ENCODE results near the gene AGAP2.
"Not testable (repeated sequence)": the region's sequence is repeated elsewhere in the genome, so short reads cannot be mapped to it uniquely, and the experiment has no call there.

The AGAP2 gene

DNA sequence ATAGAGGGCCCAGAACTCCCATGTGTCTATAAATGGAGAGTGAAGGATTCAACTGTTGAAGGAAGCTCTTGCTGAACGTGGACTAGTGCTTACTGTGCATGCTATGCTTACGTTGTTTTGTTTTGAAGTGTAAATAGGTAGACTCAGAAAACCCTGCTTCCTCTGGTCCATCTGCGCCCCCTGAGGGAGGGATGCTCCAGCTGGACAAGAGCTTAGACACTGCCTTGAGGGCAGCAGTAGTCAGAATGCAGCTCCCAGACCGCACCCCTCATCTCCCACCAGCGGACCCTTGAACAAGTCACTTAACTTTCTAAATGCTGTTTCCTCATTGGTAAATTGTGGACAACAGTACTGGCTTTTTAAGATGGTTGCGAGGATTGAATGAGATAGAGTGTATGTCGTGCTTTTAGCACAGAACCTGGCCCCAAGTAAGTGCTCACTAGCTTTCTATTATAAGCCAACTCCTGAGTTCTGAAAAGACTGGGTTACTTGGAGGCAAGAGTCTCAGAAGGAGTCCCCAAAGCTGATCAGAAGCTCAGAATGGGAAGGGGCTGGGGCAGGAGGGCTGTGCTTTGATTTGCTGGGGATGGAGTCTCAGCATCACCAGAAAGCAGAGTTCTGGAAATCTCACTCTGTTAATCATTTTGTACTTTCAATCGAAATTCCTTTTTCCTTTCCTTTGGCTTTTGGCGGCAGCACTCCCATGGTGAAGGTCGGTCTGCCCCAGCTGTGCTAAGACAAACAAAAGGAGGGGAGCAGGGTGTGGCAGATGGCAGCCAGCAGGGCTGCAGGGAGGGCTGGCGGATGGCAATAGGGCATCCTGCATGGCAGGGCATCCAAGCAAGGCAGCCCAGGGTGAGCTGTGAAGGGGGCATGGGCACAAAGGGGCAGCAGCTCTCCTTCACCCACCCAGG, 15.6 kb downstream of the AGAP2 start:
- DNase-seq (ENCODE audit: low read depth in 2 of 2): no peak

DNA sequence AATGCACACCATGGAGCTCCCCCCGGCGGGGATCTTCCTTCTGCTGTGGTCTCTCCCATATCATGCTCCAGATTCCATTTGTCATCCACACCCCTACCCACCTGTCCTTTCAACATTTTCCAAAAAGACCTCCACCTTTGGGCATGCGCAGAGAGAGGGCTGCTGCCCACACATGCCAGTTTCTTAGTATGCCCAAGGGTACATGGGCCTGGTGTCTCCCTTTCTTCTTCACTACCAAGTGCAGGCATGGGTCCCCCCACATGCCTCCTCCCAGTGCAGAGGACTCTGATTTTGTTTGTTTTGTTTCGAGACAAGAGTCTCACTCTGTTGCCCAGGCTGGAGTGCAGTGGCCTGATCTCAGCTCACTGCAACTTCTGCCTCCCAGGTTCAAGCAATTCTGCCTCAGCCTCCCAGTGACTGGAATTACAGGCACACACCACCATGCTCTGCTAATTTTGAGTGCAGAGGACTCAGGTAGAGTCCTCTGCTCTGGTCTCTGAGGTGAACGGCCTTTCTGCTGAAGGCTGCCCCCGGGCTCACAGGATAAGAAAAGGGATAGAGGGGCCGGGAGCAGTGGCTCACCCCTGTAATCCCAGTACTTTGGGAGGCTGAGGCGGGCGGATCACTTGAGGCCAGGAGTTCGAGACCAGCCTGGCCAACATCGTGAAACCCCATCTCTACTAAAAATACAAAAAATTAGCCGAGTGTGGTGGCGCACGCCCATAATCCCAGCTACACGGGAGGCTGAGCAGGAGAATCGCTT, 16.5 kb downstream of the AGAP2 start:
- DNase-seq (ENCODE audit: low read depth in 2 of 2): not testable (repeated sequence)

DNA sequence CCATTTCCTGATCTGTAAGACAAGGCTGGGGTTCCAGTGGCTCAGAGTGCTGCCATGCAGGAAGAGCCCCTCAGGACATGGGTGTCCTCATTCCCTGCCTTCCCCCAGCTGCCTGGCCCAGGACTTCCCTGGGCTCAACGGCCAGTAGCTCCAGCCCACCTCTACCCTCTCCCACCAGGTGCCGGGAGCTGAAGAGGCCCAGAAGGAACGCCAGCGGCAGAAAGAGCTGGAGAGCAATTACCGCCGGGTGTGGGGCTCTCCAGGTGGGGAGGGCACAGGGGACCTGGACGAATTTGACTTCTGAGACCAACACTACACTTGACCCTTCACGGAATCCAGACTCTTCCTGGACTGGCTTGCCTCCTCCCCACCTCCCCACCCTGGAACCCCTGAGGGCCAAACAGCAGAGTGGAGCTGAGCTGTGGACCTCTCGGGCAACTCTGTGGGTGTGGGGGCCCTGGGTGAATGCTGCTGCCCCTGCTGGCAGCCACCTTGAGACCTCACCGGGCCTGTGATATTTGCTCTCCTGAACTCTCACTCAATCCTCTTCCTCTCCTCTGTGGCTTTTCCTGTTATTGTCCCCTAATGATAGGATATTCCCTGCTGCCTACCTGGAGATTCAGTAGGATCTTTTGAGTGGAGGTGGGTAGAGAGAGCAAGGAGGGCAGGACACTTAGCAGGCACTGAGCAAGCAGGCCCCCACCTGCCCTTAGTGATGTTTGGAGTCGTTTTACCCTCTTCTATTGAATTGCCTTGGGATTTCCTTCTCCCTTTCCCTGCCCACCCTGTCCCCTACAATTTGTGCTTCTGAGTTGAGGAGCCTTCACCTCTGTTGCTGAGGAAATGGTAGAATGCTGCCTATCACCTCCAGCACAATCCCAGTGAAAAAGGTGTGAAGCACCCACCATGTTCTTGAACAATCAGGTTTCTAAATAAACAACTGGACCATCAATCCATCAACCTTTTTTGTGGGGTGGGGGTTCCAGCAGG, 17.6 kb downstream of the AGAP2 start:
- no peak for DNase-seq (ENCODE audit: low read depth in 2 of 2)

DNA sequence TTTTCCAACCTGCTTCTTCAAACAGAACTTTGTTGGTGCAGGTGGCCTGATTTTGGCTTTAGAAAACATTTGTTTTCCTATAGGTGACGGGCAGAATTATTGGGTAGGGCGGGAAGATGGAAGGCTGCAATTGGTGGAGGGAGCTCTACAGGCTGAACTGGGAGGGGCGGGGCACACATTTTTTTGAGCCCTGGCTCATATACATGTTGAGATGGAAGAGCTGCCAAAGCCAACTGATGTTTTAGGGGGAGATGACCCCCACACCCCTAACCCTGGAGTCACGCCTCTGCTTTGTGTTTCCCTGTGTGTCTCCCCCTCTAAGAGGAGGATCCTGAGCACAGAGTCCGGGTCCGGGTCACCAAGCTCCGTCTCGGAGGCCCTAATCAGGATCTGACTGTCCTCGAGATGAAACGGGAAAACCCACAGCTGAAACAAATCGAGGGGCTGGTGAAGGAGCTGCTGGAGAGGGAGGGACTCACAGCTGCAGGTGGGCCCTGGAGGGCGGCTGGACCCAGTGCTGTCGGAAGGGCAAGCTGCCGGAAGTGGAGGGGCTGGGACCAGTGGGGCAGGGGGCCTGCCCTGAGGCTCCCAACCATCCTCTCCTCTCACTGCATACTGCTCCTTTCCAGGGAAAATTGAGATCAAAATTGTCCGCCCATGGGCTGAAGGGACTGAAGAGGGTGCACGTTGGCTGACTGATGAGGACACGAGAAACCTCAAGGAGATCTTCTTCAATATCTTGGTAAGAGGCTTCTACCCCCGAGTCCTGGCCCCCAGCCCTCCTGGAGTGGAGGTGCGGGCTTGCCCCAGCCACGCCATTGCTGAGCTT, 18.6 kb downstream of the AGAP2 start:
- no peak for DNase-seq (ENCODE audit: low read depth in 2 of 2)

DNA sequence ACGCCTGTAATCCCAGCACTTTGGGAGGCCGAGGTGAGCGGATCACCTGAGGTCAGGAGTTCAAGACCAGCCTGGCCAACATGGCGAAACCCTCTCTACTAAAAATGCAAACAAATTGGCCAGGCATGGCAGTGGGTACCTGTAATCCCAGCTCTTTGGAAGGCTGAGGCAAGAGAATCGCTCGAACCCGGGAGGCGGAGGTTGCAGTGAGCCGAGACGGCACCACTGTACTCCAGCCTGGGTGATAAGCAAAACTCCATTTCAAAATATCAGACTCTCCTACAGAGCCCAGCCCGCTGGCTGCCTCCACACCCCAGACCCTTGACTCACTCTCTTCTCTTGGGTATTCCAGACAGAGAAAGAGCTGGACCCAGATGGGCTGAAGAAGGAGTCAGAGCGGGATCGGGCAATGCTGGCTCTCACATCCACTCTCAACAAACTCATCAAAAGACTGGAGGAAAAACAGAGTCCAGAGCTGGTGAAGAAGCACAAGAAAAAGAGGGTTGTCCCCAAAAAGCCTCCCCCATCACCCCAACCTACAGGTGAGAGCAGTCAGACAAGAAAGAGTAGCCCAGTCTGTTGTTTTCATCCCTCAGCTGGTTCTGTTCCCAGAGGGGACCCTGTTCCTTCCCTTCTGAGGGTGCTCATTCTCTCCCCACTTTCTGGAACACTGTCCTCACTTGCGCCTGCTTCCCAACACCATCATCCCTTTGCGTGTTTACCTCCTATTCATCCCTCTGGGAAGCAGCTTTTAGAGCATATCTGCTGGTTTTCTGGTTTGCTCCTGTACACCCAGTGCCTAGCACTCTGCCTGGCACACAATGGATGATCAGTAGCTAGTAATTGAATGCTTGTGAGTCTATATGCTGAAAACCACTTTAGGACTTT, 19.7 kb downstream of the AGAP2 start:
- DNase-seq (ENCODE audit: low read depth in 2 of 2): no peak

DNA sequence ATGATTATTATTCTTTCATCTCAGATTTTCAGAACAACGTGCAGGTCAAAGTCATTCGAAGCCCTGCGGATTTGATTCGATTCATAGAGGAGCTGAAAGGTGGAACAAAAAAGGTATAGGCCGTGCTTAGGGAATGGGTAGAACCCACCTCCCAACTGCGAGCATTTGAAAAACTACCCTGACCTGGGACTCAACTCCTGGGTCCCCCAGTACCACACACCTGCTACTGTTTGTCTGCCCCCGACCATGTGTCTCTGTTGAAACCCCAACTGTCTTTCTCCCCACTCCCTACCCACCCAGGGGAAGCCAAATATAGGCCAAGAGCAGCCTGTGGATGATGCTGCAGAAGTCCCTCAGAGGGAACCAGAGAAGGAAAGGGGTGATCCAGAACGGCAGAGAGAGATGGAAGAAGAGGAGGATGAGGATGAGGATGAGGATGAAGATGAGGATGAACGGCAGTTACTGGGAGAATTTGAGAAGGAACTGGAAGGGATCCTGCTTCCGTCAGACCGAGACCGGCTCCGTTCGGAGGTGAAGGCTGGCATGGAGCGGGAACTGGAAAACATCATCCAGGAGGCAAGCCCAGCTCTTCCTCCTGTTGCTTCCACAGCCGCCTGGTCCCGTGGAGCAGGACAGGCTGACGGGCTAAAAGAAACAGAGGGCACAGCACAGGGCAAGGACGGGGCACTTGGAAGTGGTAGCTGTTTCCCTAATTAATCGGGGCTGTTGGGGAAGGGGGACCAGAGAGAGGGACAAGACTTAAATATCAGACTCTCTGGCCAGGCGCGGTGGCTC, 20.5 kb downstream of the AGAP2 start:
- no peak for DNase-seq (ENCODE audit: low read depth in 2 of 2)

DNA sequence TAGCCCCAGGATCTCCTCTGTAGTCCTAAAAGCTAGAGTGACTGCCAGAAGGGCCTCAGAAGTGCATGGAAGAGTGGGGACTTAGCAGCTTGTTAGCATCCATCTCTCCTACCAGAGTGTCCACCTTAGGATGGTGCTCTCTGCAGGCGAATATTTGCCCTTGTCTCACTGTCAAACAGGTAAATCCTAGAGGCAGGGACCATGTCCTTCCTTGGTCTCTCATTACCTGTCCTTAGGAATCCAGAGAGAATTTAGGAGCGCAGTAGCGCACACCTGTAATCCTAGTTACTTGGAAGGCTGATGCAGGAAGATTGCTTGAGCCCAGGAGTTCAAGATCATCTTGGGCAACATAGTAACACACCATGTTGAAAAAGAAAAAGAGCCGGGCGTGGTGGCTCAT, 21.4 kb downstream of the AGAP2 start:
- DNase-seq (ENCODE audit: low read depth in 2 of 2): no peak

DNA sequence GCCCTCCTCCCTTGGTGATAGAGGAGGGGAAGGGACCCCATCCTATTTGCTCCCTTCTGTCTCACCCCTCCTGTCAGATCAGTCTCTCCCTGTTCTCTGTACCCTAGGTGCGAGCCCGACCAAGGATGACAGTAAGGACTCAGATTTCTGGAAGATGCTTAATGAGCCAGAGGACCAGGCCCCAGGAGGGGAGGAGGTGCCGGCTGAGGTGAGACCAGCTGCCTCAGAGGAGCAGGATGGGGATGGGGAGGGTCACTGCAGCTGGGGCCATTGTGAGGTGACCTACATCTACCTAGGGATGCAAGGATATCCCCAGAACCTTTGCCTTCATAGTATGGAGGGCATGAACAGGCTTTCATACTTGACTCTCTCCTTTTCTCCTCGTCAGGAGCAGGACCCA, 22.2 kb downstream of the AGAP2 start:
- no peak for DNase-seq (ENCODE audit: low read depth in 2 of 2)

DNA sequence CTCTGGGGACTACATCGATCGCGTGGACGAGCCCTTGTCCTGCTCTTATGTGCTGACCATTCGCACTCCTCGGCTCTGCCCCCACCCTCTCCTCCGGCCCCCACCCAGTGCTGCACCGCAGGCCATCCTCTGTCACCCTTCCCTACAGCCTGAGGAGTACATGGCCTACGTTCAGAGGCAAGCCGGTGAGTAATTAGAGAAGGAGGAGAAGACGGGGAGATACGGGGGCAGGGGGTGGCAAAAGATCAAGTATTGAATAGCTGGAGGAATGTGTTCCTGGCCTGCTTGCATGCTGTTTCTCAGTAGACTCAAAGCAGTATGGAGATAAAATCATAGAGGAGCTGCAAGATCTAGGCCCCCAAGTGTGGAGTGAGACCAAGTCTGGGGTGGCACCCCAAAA, 22.8 kb downstream of the AGAP2 start:
- DNase-seq (ENCODE audit: low read depth in 2 of 2): no peak

DNA sequence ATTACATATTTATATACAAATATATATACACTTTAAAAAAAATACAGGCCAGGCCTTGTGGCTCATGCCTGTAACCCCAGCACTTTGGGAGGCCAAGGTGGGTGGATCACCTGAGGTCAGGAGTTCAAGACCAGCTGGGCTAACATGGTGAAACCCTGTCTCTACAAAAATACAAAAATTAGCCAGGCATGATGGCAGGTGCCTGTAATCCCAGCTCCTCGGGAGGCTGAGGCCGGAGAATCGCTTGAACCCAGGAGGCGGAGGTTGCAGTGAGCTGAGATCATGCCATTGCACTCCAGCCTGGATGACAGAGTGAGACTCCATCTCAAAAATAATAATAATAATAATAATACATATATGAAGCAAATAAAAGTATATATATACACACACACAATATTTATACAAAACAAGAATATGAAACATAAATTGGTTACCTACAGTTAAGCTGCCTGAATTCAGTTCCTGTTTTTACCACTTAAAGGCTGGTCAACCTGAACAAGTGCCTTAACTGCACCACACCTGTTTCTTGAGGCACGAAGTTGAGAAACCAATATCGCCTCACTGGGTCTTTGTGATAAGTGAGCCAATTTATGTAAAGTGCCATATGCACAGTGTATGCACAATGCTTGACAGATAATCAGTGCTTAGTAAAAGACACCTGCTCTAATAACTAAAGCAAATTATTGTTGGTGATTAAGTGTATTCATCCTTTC, 23.4 kb downstream of the AGAP2 start:
- not testable (repeated sequence) for DNase-seq (ENCODE audit: low read depth in 2 of 2)

DNA sequence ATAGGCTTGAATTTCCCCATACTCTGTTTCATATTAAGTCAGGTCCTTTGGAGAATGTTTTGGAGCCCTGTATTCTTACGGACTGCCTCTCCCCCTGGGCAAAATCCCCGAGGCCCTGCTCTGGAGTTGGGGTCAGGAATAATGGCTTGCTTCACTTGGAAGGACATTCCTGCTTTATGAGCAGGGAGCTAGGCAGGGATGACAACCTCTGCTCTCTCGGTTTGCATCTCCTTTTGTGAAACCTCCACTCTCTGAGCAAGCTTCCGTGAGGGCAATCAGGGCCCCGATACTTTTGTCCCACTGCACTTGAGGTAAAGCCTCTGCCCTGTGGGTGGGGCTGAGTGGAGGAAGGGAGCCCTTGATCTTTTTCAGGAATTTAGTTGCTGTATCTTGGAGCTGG, 25.3 kb downstream of the AGAP2 start:
- no peak for DNase-seq (ENCODE audit: low read depth in 2 of 2)

DNA sequence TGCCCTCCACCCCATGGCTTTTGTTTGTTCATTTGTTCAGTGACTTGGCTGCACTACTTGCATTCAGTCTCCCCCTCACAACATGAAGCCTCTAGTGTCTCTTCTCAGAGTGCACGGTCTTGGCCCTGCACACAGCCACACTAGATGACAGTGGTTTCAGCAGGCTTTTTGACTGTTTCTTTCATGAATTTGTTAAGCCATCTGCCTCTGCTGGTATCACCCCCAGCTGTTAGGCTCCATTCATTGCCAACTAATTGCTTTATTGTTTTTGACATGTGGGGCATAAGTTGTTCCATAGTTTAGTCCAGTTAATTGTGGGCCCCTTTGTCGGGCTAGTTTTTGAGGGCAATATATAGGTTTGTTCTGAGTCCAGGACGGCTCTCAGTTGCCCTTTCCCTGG, 25.8 kb downstream of the AGAP2 start:
- DNase-seq (ENCODE audit: low read depth in 2 of 2): no peak

DNA sequence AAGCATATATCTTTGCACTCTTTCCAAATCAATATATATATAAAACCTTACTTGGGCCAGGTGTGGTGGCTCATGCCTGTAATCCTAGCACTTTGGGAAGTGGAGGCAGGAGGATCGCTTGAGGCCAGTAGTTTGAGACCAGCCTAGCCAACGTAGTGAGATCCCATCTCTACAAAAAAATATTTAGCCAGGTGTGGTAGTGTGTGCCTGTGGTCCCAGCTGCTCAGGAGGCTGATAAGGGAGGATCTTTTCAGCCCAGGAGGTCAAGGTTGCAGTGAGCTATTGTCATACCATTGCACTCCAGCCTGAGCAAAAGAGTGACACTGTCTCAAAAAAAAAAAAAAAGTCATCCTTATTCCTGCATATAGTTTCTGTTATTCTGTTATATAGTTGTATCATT, 30.2 kb downstream of the AGAP2 start:
- DNase-seq (ENCODE audit: low read depth in 2 of 2): no peak

DNA sequence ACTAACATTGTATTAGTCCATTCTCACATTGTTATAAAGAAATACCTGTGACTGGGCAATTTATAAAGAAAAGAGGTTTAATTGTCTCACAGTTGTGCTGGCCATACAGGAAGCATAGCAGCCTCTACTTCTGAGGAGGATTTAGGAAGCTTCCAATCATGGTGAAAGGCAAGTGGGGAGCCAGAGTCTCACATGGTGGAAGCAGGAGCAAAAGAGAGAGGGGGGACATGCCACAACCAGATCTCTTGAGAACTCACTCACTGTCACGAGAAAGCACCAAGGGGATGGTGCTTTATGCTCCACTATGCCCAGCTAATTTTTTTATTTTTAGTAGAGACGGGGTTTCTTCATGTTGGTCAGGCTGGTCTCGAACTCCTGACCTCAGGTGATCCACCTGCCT, 31.3 kb downstream of the AGAP2 start:
- no peak for DNase-seq (ENCODE audit: low read depth in 2 of 2)

DNA sequence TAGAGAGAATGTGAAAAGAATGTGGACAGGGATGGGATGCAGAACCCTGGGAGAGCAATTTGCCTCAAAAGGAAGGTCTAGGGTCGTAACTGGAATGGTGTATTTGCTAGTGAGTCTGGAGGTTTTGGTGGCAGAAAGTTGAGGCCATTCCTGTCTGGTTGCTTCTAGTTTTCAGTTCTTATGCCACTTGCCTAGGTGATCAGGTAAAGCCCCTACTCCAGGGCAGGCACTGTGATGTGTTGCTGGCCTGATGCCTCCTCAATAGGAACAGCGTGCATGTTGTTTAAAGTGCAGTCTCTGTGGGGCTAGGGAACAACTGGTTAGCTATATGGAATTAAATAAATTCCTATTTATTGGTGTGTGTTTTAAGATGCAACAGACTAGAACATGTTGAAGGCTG, 38.2 kb downstream of the AGAP2 start:
- DNase-seq (ENCODE audit: low read depth in 2 of 2): no peak

DNA sequence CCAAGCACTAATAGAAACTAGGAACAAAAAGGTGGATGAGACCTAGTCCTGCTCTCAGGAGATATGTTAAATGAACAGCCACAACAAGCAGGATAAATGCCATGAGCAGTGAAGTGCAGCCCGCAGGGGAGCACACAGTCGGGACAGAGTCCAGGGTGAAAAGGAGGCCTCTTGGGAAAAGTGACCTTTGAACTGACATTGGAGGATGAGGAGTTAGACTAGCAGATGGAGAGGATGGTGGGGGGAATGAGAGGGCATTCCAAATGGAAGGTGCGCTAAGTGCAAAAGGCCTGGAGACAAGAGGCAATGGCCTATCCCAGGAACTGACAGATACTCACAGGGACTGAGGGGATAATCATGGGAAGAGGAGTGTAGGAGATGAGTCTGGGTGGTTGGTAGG, 40.1 kb downstream of the AGAP2 start:
- DNase-seq (ENCODE audit: low read depth in 2 of 2): no peak

DNA sequence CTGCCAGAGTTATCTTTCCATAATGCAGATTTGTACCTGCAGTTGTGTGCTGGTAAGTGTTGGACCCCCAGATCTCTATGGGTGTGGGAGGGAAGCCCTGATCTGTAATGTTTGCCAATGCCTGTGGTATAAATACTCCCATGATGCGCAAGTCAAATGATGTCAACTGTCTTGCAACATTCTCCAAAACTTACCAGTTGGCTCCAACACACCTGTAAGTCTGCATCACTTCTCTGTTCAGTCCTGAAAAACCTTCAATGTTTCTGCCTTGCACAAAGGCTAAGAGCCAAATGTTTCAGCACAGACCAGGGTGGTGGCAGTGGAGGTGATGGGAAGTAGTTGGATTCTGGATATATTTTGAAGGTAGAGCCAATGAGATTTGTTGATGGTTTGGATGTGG, 41.5 kb downstream of the AGAP2 start:
- no peak for DNase-seq (ENCODE audit: low read depth in 2 of 2)

DNA sequence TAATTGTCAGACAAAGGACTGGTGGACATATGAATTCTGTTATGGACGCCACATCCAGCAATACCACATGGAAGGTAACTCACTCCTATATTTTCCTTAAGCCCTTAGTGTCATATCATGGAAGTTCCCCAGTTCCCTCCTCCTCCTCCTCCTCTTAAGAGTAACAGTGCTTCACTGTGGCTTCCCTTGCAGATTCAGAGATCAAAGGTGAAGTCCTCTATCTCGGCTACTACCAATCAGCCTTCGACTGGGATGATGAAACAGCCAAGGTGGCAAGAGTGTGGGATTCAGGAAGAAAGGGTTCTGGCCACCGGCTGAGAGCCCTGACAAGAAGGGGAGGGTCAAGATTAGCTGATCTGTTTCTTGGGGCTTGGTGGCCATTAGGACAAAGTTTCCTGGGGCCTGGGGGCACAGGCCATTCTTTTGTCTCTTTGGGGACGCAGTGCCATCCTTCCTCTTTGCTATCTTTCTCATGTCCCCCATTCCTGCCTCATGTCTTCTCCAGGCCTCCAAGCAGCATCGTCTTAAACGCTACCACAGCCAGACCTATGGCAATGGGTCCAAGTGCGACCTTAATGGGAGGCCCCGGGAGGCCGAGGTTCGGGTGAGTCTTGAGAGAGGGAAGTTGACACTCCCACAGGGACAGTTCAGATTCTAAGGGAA, 42.6 kb downstream of the AGAP2 start:
- DNase-seq (ENCODE audit: low read depth in 2 of 2): no peak

Measured in activated CD8-positive, alpha-beta memory T cell treated with anti-CD3 and anti-CD28 coated beads for 4 hours (primary cell).